ENCODE data around the gene SACM1L.
A peak's percentile ranks its signal among the peaks of the same experiment; 100 is the strongest.

Gene SACM1L

GRCh38 chr3:45688882-45689786, at the start of gene SACM1L:
SACM1L (plus strand) TSS chr3:45689396; CDS start chr3:45689466, 70 bp downstream.
- DNase-seq (ENCODE audit: low read depth in 2 of 3, low spot score in 1 of 3), result peak; percentile 95 to 99 (median 96)

GRCh38 chr3:45640091-45640507, 49.1 kb upstream of the SACM1L start:
- no peak for DNase-seq (ENCODE audit: low read depth in 2 of 3, low spot score in 1 of 3)

- DNase-seq (ENCODE audit: low read depth in 2 of 3, low spot score in 1 of 3), result no peak
These were observed 48.4 kb upstream of the SACM1L start for GRCh38 chr3:45640724-45641361.

- no peak for DNase-seq (ENCODE audit: low read depth in 2 of 3, low spot score in 1 of 3)
These were observed 47.4 kb upstream of the SACM1L start for GRCh38 chr3:45641756-45642155.

- DNase-seq (ENCODE audit: low read depth in 2 of 3, low spot score in 1 of 3), result no peak
These were observed 46.5 kb upstream of the SACM1L start for GRCh38 chr3:45642731-45643152.

GRCh38 chr3:45644063-45644790, 45.0 kb upstream of the SACM1L start:
- DNase-seq (ENCODE audit: low read depth in 2 of 3, low spot score in 1 of 3), result no peak

GRCh38 chr3:45644791-45645201, 44.4 kb upstream of the SACM1L start:
- no peak for DNase-seq (ENCODE audit: low read depth in 2 of 3, low spot score in 1 of 3)

- DNase-seq (ENCODE audit: low read depth in 2 of 3, low spot score in 1 of 3), result no peak
These were observed 43.1 kb upstream of the SACM1L start for GRCh38 chr3:45646051-45646585.

GRCh38 chr3:45647148-45647619, 42.0 kb upstream of the SACM1L start:
- no peak for DNase-seq (ENCODE audit: low read depth in 2 of 3, low spot score in 1 of 3)

- DNase-seq (ENCODE audit: low read depth in 2 of 3, low spot score in 1 of 3), result no peak
These were observed 36.0 kb upstream of the SACM1L start for GRCh38 chr3:45653205-45653604.

- DNase-seq (ENCODE audit: low read depth in 2 of 3, low spot score in 1 of 3), result no peak
These were observed 34.7 kb upstream of the SACM1L start for GRCh38 chr3:45654397-45654944.

GRCh38 chr3:45655906-45656305, 33.3 kb upstream of the SACM1L start:
- no peak for DNase-seq (ENCODE audit: low read depth in 2 of 3, low spot score in 1 of 3)

- peak; percentile 77 to 85 (median 81) for DNase-seq (ENCODE audit: low read depth in 2 of 3, low spot score in 1 of 3)
These were observed 32.4 kb upstream of the SACM1L start for GRCh38 chr3:45656575-45657363.

GRCh38 chr3:45657853-45658252, 31.3 kb upstream of the SACM1L start:
- no peak for DNase-seq (ENCODE audit: low read depth in 2 of 3, low spot score in 1 of 3)

- DNase-seq (ENCODE audit: low read depth in 2 of 3, low spot score in 1 of 3), result peak in 1 of 3 donors; percentile 22
These were observed 29.3 kb upstream of the SACM1L start for GRCh38 chr3:45659661-45660566.

GRCh38 chr3:45660567-45660901, 28.7 kb upstream of the SACM1L start:
- DNase-seq (ENCODE audit: low read depth in 2 of 3, low spot score in 1 of 3), result no peak

- DNase-seq (ENCODE audit: low read depth in 2 of 3, low spot score in 1 of 3), result peak; percentile 53 to 58 (median 54)
These were observed 24.6 kb upstream of the SACM1L start for GRCh38 chr3:45664578-45664977.

GRCh38 chr3:45665101-45665572, 24.1 kb upstream of the SACM1L start:
- DNase-seq (ENCODE audit: low read depth in 2 of 3, low spot score in 1 of 3), result peak; percentile 38 to 50 (median 47)

Data from stimulated activated CD4-positive, alpha-beta T cell treated with anti-CD3 and anti-CD28 coated beads, Interleukin-12 subunit alpha, Interleukin-12 subunit beta, amount 100 ng/mL, for 48 hours (primary cell).